OCI-LY3 (cell line): Measurements from ENCODE around the gene ZNF445.

ENCODE experiments used
- CTCF ChIP-seq: fragments of 200-600, 300-600 bp; sonication (generic); IDR thresholded peaks from 2 replicates; pipeline ENCODE4 v1.5.1; 2014; ENCODE audit warnings: antibody characterized with exemption, low read length, low read depth
- EZH2phosphoT487 ChIP-seq: fragments of 200-600 bp; shearing (Covaris generic); IDR thresholded peaks from 2 replicates; pipeline ENCODE4 v1.6.1; 2018; ENCODE audit warnings: antibody characterized with exemption, mixed run types, low read depth

GRCh38 chr3:44469914-44470313 lies 7.6 kb downstream of the ZNF445 start:
- TF ChIP-seq CTCF: no peak
- TF ChIP-seq EZH2phosphoT487: no peak
